Osteocyte (in vitro differentiated cells): ENCODE measurements around the gene ZNF394. TPM values are rescaled to one million over a fixed set of nuclear protein-coding genes. Genes with fewer than 3 reads are reported as not detected.
A peak's percentile ranks its signal among the peaks of the same experiment; 100 is the strongest.
"Not testable (repeated sequence)": the region's sequence is repeated elsewhere in the genome, so short reads cannot be mapped to it uniquely, and the experiment has no call there.

Experiments
- DNase-seq: peaks from one replicate; pipeline ENCODE4 v3.0.0; 2021; ENCODE audit warnings: mixed read lengths; ENCODE audit not compliant: unreplicated experiment; ENCODE audit errors: extremely low spot score
- H3K27ac Mint-ChIP-seq: one replicate; pipeline ENCODE4 v1.8.0; 2021; ENCODE audit warnings: mild to moderate bottlenecking, mixed read lengths; ENCODE audit not compliant: unreplicated experiment
- H3K27me3 Mint-ChIP-seq: one replicate; pipeline ENCODE4 v1.8.0; 2021; ENCODE audit warnings: mixed read lengths; ENCODE audit not compliant: unreplicated experiment
- H3K36me3 Mint-ChIP-seq: one replicate; pipeline ENCODE4 v1.8.0; 2021; ENCODE audit warnings: mixed read lengths; ENCODE audit not compliant: unreplicated experiment
- H3K4me1 Mint-ChIP-seq: one replicate; pipeline ENCODE4 v1.8.0; 2021; ENCODE audit warnings: mixed read lengths; ENCODE audit not compliant: unreplicated experiment
- H3K4me3 Mint-ChIP-seq: one replicate; pipeline ENCODE4 v1.8.0; 2021; ENCODE audit warnings: mild to moderate bottlenecking, moderate library complexity, mixed read lengths; ENCODE audit not compliant: unreplicated experiment
- H3K9me3 Mint-ChIP-seq: one replicate; pipeline ENCODE4 v1.8.0; 2021; ENCODE audit warnings: mixed read lengths; ENCODE audit not compliant: unreplicated experiment
- CTCF ChIP-seq: fragments of 200-600 bp; sonication (generic); IDR thresholded peaks from 2 replicates; pipeline ENCODE4 v1.5.0; 2021; ENCODE audit warnings: antibody characterized with exemption, mild to moderate bottlenecking, moderate library complexity
- total RNA-seq: library from RNA; stranded (reverse); gene quantifications from 2 replicates; pipeline ENCODE4 v1.2.1, GENCODE V29; 2021

Gene ZNF394
- total RNA-seq, 1 donor from 2014 or later: 24.4 TPM

- Mint-ChIP-seq H3K4me1 (no peaks in the 10 kb centered on the region), H3K27ac (no peak overlapping the region), H3K27me3 (no peaks in the 10 kb centered on the region), H3K9me3 (no peaks in the 10 kb centered on the region), H3K36me3 (peaks cover 38% of the 10 kb centered on the region), H3K4me3 (no peak overlapping the region)
- DNase-seq: no peak
- TF ChIP-seq CTCF: no peak
Observed at GRCh38 chr7:99521399-99521798, 21.3 kb upstream of the ZNF394 start.

GRCh38 chr7:99514050-99514449, 14.0 kb upstream of the ZNF394 start:
- Mint-ChIP-seq H3K27ac (no peak overlapping the region), H3K27me3 (no peaks in the 10 kb centered on the region), H3K36me3 (peaks cover 32% of the 10 kb centered on the region), H3K9me3 (no peaks in the 10 kb centered on the region), H3K4me1 (no peaks in the 10 kb centered on the region), H3K4me3 (no peak overlapping the region)
- TF ChIP-seq CTCF: no peak
- no peak for DNase-seq

- peak overlapping the region; percentile 99 for H3K27ac Mint-ChIP-seq
- no peaks in the 10 kb centered on the region for H3K27me3 Mint-ChIP-seq
- H3K9me3 Mint-ChIP-seq: no peaks in the 10 kb centered on the region
- H3K4me1 Mint-ChIP-seq: peaks cover 28% of the 10 kb centered on the region
- H3K36me3 Mint-ChIP-seq: no peaks in the 10 kb centered on the region
- peak overlapping the region; percentile 96 for H3K4me3 Mint-ChIP-seq
- no peak for TF ChIP-seq CTCF
- no peak for DNase-seq
Observed at GRCh38 chr7:99505324-99505662, 5.2 kb upstream of the ZNF394 start.

GRCh38 chr7:99504603-99505323, 4.7 kb upstream of the ZNF394 start, which contains the start of gene ZKSCAN5:
Gene ZKSCAN5 (plus strand): TSS chr7:99504662. CDS start chr7:99506045, 1,383 bp downstream.
- Mint-ChIP-seq H3K4me3 (peak within 1 kb of the TSS; percentile 96), H3K27me3 (no peaks in the 10 kb centered on the region), H3K27ac (peak within 1 kb of the TSS; percentile 99), H3K9me3 (no peaks in the 10 kb centered on the region), H3K4me1 (peaks cover 31% of the 10 kb centered on the region), H3K36me3 (peaks cover 2% of the 10 kb centered on the region)
- no peak for TF ChIP-seq CTCF
- peak; percentile 99 for DNase-seq

GRCh38 chr7:99504281-99504602, 4.2 kb upstream of the ZNF394 start:
- DNase-seq: no peak
- H3K27me3 Mint-ChIP-seq: no peaks in the 10 kb centered on the region
- no peak for TF ChIP-seq CTCF
- no peaks in the 10 kb centered on the region for H3K9me3 Mint-ChIP-seq
- H3K4me1 Mint-ChIP-seq: peaks cover 35% of the 10 kb centered on the region
- H3K4me3 Mint-ChIP-seq: peak overlapping the region; percentile 96
- peak overlapping the region; percentile 99 for H3K27ac Mint-ChIP-seq
- peaks cover 2% of the 10 kb centered on the region for H3K36me3 Mint-ChIP-seq

GRCh38 chr7:99501236-99501635, 1.2 kb upstream of the ZNF394 start:
- not testable (repeated sequence) for H3K9me3 Mint-ChIP-seq, H3K27me3 Mint-ChIP-seq, DNase-seq
- Mint-ChIP-seq H3K4me3 (peak overlapping the region; percentile 100), H3K4me1 (peaks cover 42% of the 10 kb centered on the region), H3K36me3 (peaks cover 12% of the 10 kb centered on the region), H3K27ac (peak overlapping the region; percentile 34)
